K562 (cell line): ENCODE data around the gene TIFAB. TPM values are rescaled to one million over a fixed set of nuclear protein-coding genes. Genes with fewer than 3 reads are reported as not detected.

ENCODE experiments used
- CBX8 ChIP-seq: fragments of 200-600 bp; sonication (generic); IDR thresholded peaks from 2 replicates; pipeline ENCODE4 v1.6.1; 2012; ENCODE audit warnings: borderline replicate concordance, mixed run types, low read depth, mild to moderate bottlenecking, moderate library complexity, mixed read lengths, low read length, control low read depth, inconsistent platforms; ENCODE audit not compliant: poor library complexity, severe bottlenecking; ENCODE audit errors: extremely low read depth
- TEAD4 ChIP-seq, 2 experiments: sonication (generic) in 1 of 2; formaldehyde crosslinking in 1 of 2; IDR thresholded peaks; 2 replicates each; pipeline versions ENCODE4 v1.6.1 to v1.8.0; 2012 to 2022; ENCODE audit warnings: borderline replicate concordance in 1 of 2, inconsistent platforms in 1 of 2, low read length in 1 of 2, mild to moderate bottlenecking in 1 of 2, missing genetic modification reagents in 1 of 2
- ZNF282 ChIP-seq: sonication (generic); formaldehyde crosslinking; IDR thresholded peaks from 2 replicates; pipeline ENCODE4 v1.8.1; 2023; ENCODE audit warnings: missing genetic modification reagents
- ZNF551 ChIP-seq: fragments of 250-450 bp; sonication (Bioruptor Pico); IDR thresholded peaks from 2 replicates; pipeline ENCODE4 v1.5.0; 2021; ENCODE audit warnings: mild to moderate bottlenecking, moderate library complexity
- polyA plus RNA-seq, 8 experiments: library from polyadenylated mRNA; depleted of rRNA in 4 of 8; stranded (reverse) in 5 of 8; unstranded in 3 of 8; fragments of >200 nt; fragmentation: Nextera tagmentation in 2 of 8; fragmentation: Illumina TruSeq in 1 of 8; extraction: Ambion mirVana in 2 of 8; extraction: Trizol in 1 of 8; gene quantifications; 2 replicates each; pipeline versions ENCODE4 v1.2.1 to v1.2.3, GENCODE V29; 2011 to 2014; ENCODE audit warnings: inconsistent platforms in 1 of 8, missing spikeins in 1 of 8
- total RNA-seq, 7 experiments: library from RNA; depleted of rRNA in 6 of 7; stranded (reverse); fragments of >200 nt in 6 of 7; fragmentation: Illumina TruSeq in 2 of 7; extraction: Trizol in 2 of 7; gene quantifications; 2 replicates each; pipeline versions ENCODE4 v1.2.1 to v1.2.3, GENCODE V29; 2011 to 2021; ENCODE audit warnings: low replicate concordance in 1 of 7
- TF ChIP-seq, protein P1 (sequence below): sonication (generic); formaldehyde crosslinking; IDR thresholded peaks from 2 replicates; pipeline ENCODE4 v1.8.0; 2022; ENCODE audit warnings: mild to moderate bottlenecking, missing genetic modification reagents
- TF ChIP-seq, protein P2 (sequence below), 3 experiments: fragments of 200-800 bp in 1 of 3; fragments of 250-450 bp in 1 of 3; fragments of 450-650 bp in 1 of 3; sonication (Bioruptor Pico) in 1 of 3; sonication (Bioruptor generic) in 1 of 3; formaldehyde crosslinking in 1 of 3; IDR thresholded peaks; 2 replicates each; pipeline versions ENCODE4 v1.6.1 to v1.8.0; 2016 to 2022; ENCODE audit warnings: mild to moderate bottlenecking in 2 of 3, missing genetic modification characterization in 2 of 3, missing compliant biosample characterization in 1 of 3, moderate library complexity in 1 of 3
- TF ChIP-seq, protein P3 (sequence below), 2 experiments: IDR thresholded peaks; 2 replicates each; pipeline ENCODE4 v1.6.1; 2011; ENCODE audit warnings: borderline replicate concordance in 1 of 2, control low read depth in 1 of 2, low read depth in 1 of 2, low read length in 1 of 2, mild to moderate bottlenecking in 1 of 2, mixed read lengths in 1 of 2, moderate library complexity in 1 of 2; ENCODE audit not compliant: insufficient read depth in 1 of 2, insufficient read length in 1 of 2, poor library complexity in 1 of 2, severe bottlenecking in 1 of 2; ENCODE audit errors: extremely low read depth in 1 of 2

The TIFAB gene
- total and polyA plus RNA-seq, 9 of the 15 experiments (the other 6 are each of a cell fraction or from before 2014, with no cell fraction given): not detected

DNA sequence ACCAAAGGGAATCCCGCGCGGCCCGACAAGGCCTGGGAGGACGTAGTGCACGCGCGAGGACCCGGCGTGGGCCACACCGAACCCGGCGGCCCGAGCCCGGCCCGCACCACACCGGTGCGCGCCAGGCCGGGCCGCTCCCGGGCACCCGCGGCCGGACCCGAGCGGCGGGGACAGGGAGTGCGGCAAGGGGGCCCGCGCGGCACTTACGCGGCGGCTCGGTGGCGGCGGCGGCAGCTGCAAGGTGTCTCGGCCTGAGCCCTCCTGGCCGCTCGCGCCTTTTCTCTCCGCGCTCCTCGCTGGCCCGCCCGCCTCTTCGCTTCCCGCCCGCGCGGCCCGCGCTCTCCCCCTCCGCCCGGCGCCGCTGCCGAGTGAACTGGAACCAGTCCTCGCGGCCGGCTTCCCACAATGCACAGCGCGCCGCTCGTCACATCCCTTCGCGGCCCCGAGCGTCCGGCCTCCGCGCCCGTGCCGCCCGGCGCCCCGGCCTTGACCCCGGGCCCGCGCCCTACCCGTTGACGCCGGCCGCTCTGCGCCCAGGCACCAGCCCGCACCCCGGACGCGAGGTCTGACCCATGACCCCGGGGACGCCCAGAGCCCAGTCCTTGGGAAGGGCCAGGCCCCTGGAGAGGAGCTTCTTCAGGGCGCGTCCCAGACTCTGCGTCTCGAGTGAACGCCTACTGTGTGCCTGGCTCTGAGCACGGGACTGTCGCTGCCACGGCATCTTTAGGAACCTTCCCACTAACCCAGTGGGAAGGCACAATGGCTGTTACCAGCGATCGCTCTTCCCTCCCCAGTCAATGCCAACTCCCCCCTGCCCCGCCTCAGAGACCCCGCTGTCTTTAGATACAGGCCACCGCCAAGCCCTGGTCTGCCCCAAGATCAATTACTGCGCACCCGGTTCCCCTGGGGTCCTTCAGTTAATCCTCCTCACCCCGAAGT, 53.0 kb downstream of the TIFAB start, which contains the start of gene MACROH2A1 (continued):
- TF ChIP-seq, protein P1, sequence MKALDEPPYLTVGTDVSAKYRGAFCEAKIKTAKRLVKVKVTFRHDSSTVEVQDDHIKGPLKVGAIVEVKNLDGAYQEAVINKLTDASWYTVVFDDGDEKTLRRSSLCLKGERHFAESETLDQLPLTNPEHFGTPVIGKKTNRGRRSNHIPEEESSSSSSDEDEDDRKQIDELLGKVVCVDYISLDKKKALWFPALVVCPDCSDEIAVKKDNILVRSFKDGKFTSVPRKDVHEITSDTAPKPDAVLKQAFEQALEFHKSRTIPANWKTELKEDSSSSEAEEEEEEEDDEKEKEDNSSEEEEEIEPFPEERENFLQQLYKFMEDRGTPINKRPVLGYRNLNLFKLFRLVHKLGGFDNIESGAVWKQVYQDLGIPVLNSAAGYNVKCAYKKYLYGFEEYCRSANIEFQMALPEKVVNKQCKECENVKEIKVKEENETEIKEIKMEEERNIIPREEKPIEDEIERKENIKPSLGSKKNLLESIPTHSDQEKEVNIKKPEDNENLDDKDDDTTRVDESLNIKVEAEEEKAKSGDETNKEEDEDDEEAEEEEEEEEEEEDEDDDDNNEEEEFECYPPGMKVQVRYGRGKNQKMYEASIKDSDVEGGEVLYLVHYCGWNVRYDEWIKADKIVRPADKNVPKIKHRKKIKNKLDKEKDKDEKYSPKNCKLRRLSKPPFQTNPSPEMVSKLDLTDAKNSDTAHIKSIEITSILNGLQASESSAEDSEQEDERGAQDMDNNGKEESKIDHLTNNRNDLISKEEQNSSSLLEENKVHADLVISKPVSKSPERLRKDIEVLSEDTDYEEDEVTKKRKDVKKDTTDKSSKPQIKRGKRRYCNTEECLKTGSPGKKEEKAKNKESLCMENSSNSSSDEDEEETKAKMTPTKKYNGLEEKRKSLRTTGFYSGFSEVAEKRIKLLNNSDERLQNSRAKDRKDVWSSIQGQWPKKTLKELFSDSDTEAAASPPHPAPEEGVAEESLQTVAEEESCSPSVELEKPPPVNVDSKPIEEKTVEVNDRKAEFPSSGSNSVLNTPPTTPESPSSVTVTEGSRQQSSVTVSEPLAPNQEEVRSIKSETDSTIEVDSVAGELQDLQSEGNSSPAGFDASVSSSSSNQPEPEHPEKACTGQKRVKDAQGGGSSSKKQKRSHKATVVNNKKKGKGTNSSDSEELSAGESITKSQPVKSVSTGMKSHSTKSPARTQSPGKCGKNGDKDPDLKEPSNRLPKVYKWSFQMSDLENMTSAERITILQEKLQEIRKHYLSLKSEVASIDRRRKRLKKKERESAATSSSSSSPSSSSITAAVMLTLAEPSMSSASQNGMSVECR (CRISPR knock-in tag): peak; percentile 58; the same call in 1 of the 2 replicates
- TF ChIP-seq ZNF551 (no peak), ZNF282 (no peak), TEAD4 (IDR thresholded peaks at IDR 0.05; ENCODE audit: low read length) (no peak), TEAD4 (CRISPR knock-in tag; IDR thresholded peaks at IDR 0.05; ENCODE audit: borderline replicate concordance) (no peak), CBX8 (no peak)
- TF ChIP-seq, protein P2, sequence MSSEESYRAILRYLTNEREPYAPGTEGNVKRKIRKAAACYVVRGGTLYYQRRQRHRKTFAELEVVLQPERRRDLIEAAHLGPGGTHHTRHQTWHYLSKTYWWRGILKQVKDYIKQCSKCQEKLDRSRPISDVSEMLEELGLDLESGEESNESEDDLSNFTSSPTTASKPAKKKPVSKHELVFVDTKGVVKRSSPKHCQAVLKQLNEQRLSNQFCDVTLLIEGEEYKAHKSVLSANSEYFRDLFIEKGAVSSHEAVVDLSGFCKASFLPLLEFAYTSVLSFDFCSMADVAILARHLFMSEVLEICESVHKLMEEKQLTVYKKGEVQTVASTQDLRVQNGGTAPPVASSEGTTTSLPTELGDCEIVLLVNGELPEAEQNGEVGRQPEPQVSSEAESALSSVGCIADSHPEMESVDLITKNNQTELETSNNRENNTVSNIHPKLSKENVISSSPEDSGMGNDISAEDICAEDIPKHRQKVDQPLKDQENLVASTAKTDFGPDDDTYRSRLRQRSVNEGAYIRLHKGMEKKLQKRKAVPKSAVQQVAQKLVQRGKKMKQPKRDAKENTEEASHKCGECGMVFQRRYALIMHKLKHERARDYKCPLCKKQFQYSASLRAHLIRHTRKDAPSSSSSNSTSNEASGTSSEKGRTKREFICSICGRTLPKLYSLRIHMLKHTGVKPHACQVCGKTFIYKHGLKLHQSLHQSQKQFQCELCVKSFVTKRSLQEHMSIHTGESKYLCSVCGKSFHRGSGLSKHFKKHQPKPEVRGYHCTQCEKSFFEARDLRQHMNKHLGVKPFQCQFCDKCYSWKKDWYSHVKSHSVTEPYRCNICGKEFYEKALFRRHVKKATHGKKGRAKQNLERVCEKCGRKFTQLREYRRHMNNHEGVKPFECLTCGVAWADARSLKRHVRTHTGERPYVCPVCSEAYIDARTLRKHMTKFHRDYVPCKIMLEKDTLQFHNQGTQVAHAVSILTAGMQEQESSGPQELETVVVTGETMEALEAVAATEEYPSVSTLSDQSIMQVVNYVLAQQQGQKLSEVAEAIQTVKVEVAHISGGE (CRISPR knock-in tag; IDR thresholded peaks at IDR 0.05): peak in 1 of 3 experiments; percentile 76; a peak in 2 of 6 replicates
- TF ChIP-seq, protein P3, sequence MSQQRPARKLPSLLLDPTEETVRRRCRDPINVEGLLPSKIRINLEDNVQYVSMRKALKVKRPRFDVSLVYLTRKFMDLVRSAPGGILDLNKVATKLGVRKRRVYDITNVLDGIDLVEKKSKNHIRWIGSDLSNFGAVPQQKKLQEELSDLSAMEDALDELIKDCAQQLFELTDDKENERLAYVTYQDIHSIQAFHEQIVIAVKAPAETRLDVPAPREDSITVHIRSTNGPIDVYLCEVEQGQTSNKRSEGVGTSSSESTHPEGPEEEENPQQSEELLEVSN (IDR thresholded peaks at IDR 0.05; ENCODE audit: borderline replicate concordance in 1 of 2, extremely low read depth in 1 of 2, insufficient read depth in 1 of 2, insufficient read length in 1 of 2, low read depth in 1 of 2, low read length in 1 of 2, poor library complexity in 1 of 2, severe bottlenecking in 1 of 2): peak; percentile 89 to 94
